Measurements from ENCODE around the gene ANKS3.

ANKS3 gene, protein sequence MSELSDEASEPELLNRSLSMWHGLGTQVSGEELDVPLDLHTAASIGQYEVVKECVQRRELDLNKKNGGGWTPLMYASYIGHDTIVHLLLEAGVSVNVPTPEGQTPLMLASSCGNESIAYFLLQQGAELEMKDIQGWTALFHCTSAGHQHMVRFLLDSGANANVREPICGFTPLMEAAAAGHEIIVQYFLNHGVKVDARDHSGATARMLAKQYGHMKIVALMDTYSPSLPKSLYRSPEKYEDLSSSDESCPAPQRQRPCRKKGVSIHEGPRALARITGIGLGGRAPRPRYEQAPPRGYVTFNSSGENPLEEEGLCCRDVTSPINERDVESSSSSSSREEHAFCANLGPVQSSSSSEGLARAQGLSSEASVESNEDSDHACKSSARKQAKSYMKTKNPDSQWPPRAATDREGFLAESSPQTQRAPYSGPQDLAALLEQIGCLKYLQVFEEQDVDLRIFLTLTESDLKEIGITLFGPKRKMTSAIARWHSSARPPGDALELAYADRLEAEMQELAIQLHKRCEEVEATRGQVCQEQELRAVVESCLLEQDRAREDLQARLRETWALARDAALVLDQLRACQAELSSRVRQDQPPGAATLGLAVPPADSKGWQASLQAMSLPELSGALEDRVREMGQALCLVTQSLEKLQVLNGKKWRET
- 20.0 to 33.6 (median 23.0) reads per million in 3 experiments for total RNA-seq

DNA sequence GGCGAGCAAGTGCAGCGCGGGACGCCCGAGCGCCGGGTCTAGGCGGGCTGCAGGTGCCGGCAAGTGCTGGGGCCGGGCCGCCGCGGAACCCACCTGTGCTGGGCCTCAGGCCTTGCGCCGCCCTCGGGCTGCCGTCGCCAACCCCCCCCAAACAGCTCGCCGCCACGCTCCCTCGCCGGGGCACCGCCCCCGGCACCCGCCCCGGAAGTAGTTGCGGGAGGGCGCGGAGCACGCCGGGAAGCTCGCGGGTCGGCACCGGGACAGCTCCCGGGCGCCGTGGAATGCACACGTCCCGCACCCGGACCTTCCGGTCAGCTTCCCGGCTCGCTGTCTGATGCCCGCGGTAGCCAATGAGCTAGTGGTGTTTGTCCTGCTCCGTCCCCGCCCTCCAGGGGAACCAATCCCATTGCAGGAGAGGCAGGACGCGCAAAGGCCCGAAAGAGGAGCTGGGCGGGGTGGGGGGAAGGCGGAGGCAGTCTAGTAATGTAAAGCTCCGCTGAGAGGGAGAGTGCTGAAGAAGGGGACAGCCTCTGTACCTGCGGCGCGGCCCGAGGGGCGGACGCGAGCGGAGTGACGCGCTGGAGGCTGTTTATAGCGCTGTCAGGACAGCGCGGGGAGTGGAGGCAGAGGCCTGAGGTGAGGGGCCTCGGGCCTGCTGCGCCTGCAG lies at the start of gene ANKS3, which contains the start of gene DNAAF8:
Gene ANKS3 (minus strand): TSS at position 209 of the 667 bp plus-strand sequence. CDS start 4,122 bp downstream, outside the sequence.
Gene DNAAF8 (plus strand): TSS at position 475 of the 667 bp plus-strand sequence. CDS start 1,978 bp downstream, outside the sequence.
- DNase-seq: peak; percentile 77

DNA sequence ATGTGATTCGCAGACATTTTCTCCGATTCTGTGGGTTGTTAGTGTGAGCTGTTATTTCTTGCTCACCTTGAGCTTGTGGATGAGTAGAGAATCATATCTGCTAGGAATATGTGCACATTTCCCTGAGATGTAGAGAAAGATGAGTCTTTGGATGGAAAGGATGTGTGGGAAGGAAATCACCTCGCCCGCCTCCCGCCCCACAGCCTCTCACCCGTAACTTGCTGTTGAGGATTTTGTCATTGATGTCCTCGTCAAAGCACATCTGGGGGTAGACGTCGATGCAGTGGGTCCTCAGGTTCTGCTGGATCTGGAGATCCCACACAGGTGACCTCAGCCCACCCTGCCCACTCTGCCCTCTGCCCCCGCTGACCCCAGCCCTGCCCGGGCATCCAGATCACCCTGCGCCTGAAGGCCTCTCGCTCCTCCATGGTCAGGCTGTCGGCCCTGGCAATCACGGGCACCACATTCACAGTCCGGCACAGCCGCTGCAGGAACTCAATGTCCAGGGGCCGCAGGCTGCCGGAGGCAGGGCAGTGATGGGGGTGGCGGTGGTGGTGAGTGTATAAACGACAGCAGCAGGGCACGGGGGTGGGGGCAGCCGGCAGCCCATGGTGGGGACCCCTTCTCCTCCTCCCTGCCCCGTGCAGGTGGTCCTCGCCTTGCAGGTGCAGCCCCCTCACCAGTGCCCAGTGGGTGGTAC lies 49.3 kb upstream of the ANKS3 start:
- no peak for DNase-seq

DNA sequence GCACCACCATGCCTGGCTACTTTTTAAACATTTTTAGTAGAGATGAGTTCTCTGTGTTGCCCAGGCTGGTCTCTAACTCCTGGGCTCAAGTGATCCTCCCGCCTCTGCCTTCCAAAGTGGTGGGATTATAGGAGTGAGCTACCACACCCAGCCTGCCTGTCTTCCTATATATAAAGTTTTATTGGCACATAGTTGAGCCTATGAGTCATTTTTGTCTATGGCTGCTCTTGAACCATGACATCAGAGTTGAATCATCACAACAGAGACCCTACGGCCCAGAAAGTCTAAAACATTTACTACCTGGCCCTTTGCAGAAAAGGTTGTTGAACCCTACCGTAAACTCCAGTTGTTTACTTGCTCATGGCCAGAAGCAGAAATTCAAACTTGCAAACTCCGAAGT lies 46.2 kb upstream of the ANKS3 start:
- no peak for DNase-seq

DNA sequence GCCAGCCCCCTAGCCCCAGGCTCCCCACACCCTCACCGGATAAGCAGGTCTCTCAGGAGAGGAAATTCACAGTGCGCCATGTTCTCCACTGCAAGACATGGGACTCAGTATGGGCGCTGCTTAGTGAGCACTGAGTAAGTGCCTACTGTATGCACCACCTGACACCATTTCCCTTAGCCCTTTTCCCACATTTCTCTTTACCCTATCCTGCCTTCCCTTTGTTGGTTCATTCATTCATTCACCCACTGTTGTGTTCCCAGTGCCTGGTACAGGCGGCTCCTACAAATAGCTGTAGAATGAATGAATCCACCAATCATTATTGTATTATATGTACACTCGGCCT lies 44.0 kb upstream of the ANKS3 start:
- no peak for DNase-seq

DNA sequence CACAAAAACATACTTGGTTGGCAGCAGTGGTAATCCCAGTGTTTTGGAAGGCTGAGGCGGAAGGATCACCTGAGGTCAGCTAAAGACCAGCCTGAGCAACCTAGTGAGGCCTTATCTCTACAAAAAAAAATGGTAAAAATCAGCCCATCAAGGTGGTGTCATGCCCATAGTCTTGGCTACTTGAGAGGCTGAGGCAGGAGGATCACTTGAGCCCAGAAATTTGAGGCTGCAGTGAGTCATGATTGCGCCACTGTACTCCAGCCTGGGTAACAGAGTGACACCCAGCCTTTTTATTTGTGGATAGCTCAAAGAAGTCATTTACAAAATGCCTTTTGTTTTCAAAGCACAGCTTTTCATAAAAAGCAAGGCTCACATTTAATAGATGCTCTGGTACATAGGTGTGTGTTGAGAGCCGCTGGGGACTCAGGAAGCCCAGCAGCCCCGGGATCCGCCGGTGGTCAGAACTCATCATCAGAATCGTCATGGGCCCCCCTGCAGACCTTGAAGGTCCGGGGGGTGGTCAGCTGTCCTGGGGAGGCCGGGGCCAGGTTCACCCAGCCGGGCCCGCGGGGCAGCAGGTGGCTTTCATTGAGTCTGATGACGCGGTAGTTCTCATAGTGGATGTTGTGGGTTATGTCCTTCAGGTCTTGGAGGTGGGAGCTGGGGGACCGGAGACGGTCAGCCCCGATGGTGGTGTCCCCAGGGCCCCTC lies 43.4 kb upstream of the ANKS3 start:
- DNase-seq: no peak

DNA sequence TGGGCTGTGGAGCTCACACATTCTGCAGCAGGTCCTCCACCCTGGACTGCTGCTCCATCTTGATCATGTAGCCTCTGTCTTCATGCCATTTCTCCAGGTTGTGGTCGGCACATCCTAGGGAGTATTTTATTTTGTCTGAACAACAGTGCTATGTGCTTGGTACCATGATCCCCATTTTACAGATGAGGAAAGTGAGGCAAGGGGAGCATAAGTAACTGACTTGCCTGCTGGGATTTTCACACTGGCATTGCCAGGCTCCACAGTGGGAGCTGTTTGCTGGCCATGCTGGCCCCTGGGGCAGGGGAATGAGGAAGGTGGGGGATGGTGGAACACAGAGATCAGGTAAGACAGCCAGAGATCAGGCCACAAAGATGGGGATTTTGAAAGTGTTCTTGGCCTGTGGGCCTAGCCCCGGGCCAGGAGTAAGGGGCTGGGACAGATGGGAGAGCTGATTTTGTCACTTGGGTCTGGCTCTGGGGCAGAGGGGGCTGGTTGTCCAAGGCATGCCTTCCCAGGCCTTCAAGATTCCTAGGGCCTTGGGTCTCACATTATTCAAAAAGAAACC lies 42.2 kb upstream of the ANKS3 start:
- DNase-seq: no peak

DNA sequence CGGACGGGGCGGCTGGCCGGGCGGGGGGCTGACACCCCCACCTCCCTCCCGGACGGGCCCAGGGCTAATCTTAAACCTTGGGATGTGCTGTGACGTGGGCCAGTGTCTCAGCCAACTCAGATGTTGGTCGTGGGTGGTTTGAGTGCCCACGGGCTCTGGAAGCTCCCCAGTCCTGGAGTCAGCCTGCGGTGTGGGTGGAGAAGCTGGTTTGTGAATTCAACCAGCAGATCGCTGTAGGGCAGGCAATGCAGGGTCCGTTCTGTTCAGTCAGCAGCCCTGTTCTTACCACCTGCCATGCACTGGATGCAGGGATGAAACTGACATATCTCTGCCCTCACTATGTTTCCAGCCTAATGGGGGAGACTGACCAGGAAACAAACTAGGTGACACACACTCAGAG lies 40.9 kb upstream of the ANKS3 start:
- no peak for DNase-seq

DNA sequence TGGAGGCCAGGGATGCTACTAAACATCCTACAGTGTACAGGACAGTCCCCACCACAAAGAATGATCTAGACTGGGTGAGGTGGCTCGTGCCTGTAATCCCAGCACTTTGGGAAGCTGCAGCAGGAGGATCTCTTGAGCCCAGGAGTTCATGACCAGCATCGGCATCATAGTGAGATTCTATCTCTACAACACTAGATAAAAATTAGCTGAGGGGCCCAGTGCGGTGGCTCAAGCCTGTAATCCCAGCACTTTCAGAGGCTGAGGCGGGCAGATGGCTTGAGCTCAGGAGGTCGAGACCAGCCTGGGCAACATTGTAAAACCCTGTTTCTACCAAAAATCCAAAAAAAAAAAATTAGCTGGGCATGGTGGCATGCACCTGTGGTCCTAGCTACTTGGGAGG lies 38.3 kb upstream of the ANKS3 start:
- DNase-seq: no peak

DNA sequence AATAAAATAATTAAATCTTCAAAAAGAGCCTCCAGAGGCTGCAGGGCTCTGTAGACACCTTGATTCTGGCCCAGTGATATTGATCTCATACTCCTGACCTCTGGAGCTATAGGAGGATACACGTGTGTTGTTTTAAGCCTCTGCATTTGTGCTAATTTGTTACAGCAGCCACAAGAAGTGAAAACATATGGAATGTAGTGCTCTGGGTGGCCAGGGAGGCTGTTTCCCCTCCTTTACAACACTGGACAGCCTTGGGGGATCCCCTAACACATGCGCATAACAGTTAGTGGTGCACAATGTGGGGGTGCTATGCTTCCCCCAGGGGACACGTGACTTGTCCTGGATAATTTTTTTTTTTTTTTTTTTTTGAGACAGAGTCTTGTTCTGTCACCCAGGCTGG lies 37.6 kb upstream of the ANKS3 start:
- DNase-seq: no peak

DNA sequence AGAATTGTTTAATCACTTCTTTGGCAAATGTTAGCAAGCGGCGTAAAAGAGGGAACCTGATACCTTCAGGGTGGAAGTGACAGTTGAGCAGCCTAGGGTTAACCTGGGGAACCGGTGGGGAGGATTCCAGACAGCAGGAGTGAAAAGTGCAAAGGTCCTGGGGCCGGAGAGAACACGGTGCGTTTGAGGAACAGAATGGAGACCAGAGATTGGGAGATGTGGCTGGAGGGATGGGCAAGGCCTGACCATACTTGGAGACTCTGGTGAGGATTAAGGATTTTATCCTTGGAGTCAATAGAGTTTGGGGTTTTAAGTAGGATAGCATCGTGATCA lies 35.2 kb upstream of the ANKS3 start:
- DNase-seq: no peak

DNA sequence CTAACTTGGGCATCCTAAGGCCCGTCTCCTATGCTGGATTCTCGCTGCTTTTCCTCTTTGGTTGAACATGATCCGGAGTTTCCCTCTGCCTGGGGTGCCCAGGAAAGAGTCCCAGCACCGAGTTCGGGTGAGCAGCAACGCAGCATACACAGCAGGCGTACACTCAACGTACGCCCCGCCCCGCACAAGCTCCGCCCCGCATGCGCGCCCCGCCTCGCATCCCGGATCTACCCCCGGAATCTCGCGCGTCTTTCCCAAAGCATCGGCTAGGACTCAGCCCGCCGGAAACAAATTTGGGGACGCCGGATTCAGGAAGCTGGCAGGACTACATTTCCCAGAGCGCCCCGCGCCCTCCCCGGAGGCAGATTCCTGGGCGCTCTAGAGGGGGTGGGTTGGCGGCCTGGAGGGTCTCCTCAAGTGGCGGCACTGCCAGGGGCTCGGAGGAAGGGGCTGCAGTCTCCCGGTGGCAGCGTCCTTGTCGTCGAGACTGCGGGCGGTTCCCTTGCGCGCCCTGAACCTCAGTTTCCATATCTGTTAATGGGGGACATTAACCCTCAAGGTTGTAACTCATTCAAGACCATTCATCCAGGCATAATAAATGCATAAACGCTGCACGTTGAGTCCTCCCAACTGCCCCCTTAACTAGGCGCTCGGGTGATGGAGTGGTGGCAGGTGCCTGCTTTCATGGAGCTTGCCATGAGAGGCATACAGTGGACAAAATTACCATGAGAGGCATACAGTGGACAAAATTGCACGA lies 34.7 kb upstream of the ANKS3 start:
- DNase-seq: peak; percentile 75

DNA sequence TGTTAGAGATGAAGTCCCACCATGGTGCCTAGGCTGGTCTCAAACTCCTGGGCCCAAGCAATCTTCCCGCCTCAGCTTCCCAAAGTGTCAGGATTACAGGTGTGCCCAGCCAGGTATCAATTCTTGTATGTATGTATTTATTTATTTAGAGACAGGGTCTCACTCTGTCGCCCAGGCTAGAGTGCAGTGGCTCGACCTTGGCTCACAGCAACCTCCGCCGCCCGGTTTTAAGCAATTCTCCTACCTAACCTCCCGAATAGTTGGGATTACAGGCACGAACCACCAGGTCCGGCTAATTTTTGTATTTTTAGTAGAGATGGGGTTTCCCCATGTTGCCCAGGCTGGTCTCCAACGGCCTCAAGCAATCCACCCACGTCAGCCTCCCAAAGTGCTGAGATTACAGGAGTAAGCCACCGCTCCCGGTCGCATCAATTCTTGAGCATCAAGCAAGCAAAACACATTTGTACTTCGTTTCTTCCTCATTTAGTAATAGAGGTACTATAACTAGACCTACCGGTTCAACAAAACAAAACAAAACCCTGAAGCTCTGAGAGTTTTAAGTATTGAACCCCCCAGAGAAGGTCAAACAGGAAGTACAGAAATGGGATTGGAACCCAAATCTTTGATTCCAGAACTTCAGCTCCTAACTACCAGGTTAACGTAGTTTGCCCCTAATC lies 33.9 kb upstream of the ANKS3 start:
- no peak for DNase-seq

DNA sequence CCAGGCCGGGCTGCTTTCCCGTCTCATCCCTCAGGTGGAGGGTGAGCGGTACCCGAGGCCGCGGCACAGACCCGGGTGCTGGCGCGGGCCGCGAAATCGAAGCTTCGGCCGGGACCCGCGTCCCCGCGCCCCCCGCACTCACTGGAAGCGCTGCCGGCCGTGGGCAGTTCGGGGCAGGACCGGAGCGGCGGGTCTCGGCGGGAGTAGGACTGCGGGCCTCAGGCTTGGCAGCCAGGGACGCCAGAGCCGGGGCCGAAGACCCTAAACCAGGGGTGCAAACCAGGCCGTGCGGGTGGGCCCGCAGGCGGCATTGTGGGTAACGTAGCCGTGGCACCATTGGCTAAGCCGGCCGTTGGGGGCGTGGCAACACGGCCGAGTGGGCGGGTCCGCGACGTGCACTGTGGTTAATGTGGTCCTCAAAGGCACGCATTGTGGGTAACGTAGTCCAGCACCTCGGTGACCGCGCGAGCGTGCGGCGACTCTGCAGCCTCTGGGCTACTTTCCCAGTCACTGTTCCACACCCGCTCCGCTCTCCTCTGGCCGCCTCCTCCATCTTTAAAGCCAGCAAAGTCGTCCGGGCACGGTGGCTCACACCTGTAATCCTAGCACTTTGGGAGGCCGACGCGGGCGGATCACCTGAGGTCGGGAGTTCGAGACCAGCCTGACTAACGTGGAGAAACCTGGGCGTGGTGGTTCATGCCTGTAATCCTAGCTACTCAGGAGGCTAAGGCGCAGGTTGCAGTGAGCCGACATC lies 33.0 kb upstream of the ANKS3 start, which contains the start of gene ZNF500:
Gene ZNF500 (minus strand): TSS at position 288 of the 754 bp plus-strand sequence. CDS start 1,184 bp downstream, outside the sequence.
- DNase-seq: peak; percentile 88

DNA sequence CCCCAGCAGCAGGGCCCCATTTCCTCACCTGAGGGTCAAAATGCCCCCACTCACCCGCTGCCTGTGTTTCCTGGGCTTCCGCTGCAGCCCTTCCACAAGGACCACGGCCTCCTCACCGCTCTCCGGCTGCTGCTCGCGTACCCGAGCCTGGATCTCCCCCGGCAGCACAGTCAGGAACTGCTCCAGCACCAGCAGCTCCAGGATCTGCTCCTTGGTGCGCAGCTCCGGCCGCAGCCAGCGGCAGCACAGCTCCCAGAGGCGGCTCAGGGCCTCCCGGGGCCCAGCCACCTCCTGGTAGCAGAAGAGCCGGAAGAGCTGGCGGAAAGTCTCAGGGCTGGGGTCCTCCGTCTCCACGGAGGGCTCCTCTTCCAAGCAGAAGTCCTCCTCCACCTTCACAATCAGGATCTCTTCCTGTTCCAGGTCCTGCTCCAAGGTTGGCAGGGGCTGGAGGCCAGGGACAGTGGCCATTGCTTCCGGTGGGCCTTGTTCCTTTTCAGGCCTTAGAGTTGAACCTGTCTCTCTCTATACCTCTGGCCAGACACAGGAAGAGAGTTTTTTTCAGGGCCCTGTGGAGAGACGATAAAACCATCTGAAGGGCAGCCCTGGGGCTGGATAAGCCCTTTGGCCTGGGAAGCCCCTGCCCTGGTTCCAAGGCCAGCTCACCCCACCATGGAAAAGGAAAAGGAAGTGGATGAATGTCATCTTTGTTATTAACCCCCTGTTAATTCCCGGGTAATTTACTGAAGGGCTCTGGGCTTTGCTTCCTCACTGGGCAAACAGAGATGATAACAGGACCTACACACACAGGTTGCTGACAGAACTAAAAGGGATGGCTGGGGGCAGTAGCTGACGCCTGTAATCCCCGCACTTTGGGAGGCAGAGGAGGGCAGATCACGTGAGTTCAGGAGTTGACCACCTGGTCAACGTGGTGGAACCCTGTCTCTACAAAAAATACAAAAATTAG lies 31.7 kb upstream of the ANKS3 start:
- no peak for DNase-seq

DNA sequence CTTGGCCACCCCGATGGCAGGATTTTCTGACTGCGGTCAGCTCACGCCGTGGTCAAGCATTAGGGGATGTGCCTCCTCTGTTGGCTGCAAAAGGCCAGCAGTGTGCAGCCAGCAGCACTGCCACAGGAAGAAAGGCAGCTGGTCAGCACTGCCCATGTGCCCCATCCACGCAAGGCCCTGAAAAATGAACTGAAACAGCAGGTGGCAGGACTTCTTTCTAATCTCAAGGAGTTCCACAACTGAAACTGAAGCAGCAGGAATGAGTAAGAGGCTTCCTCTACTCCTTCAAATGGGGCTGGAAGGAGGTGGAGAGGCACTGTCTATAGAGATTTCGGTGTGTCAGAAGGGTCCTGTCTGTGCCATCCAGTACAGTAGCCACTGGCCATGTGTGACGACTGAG lies 29.7 kb upstream of the ANKS3 start:
- no peak for DNase-seq

DNA sequence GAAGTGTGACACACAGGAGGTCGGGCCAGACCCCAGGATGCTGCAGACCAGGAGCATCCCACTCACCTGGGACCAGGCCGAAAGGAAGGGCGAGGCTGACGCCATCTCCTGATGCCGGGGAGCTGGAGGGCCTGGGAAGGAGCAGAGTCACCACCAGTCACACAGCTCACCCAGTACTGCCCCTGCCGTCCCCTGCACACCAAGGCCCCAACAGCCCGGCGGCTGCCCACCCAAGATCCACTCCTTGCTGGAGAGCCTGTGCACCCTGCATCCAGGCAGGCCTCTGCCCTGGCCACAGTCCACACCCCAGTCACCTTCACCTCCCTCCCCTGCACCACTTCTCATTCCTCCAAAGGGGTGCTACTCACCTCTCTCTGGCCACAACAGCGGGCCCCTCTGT lies 28.1 kb upstream of the ANKS3 start:
- DNase-seq: no peak

DNA sequence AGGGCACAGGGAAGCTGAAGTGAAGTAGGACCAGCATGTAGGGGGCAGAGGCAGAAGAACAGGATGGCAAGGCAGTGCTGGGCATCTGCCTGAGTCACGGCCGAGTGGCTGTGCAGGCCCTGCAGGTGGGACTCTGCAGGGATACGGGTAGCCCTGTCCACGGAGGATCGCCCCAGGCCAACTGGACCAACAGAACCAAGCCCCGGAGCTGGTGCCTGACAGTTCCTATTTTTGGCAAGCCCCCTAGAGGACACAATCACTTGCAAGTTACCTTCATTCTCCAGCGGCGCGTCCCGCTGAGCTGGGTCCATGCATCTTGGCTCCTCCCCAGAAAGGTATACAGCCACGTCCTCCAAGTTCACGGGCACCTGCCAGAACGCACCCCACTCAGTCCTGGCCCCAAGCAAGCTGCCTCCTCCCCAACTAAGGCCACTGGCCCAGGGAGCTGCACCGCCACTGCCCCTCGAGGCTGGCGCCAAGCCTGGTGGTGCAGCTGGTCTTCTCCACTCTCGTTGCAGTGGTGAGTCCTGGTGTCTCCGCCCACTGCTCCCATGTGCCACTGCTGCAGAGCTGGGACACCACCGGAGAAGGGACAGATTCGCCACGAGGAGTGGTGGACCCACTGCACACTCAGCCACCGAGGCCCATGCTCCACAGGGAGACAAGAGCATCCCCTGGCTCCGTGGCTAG lies 26.3 kb upstream of the ANKS3 start:
- no peak for DNase-seq

DNA sequence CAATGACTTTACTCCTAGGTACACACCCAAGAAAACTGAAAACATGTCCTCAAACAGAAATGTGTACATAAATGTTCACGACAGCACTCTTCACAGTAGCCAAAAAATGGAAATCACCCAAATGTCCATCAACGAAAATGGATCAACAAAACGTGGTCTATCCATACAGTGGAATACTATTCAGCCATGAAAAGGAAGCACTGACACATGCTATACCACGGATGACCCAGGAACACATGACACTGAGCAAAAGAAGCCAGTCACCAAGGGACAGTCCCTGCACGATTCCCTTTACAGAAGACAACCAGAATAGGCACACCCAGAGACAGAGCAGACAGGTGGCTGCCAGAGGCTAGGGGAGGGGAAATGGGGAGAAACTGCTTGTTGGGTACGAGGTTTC lies 21.6 kb upstream of the ANKS3 start:
- no peak for DNase-seq

Measured in central memory CD4-positive, alpha-beta T cell (primary cell).